GM19023 (cell line): ENCODE measurements around the gene PLA2G2F.

Experiments used
- ATAC-seq: cut with Tn5 transposase; IDR thresholded peaks from one replicate; pipeline ENCODE4 v1.9.1; 2021; ENCODE audit warnings: mild to moderate bottlenecking, moderate library complexity; ENCODE audit not compliant: unreplicated experiment

PLA2G2F gene

GRCh38 chr1:20142001-20142710, 3.0 kb downstream of the PLA2G2F start:
- no peak for ATAC-seq

- no peak for ATAC-seq
These were observed 4.2 kb downstream of the PLA2G2F start for GRCh38 chr1:20143318-20143717.

- no peak for ATAC-seq
These were observed 4.8 kb downstream of the PLA2G2F start for GRCh38 chr1:20143734-20144565.

GRCh38 chr1:20147846-20148570, 8.9 kb downstream of the PLA2G2F start:
- no peak for ATAC-seq

GRCh38 chr1:20148571-20149500, 9.7 kb downstream of the PLA2G2F start:
- ATAC-seq: no peak

GRCh38 chr1:20149601-20150325, 10.6 kb downstream of the PLA2G2F start:
- no peak for ATAC-seq

- no peak for ATAC-seq
These were observed 11.2 kb downstream of the PLA2G2F start for GRCh38 chr1:20150326-20150705.

GRCh38 chr1:20150969-20151368, 11.8 kb downstream of the PLA2G2F start:
- no peak for ATAC-seq

GRCh38 chr1:20151906-20152598, 12.9 kb downstream of the PLA2G2F start:
- no peak for ATAC-seq

- no peak for ATAC-seq
These were observed 13.4 kb downstream of the PLA2G2F start for GRCh38 chr1:20152599-20152930.

GRCh38 chr1:20153000-20153418, 13.9 kb downstream of the PLA2G2F start:
- no peak for ATAC-seq

- ATAC-seq: no peak
These were observed 15.2 kb downstream of the PLA2G2F start for GRCh38 chr1:20154301-20154831.

GRCh38 chr1:20158358-20159070, 19.4 kb downstream of the PLA2G2F start:
- no peak for ATAC-seq

GRCh38 chr1:20160034-20160433, 20.9 kb downstream of the PLA2G2F start:
- no peak for ATAC-seq

- ATAC-seq: no peak
These were observed 25.6 kb downstream of the PLA2G2F start for GRCh38 chr1:20164694-20165202.

- no peak for ATAC-seq
These were observed 26.4 kb downstream of the PLA2G2F start for GRCh38 chr1:20165522-20165951.

GRCh38 chr1:20166051-20166450, 26.9 kb downstream of the PLA2G2F start:
- ATAC-seq: no peak

- no peak for ATAC-seq
These were observed 28.0 kb downstream of the PLA2G2F start for GRCh38 chr1:20167126-20167525.
